ENCODE measurements around the gene MYH4. TPM values are rescaled to one million over a fixed set of nuclear protein-coding genes. Genes with fewer than 3 reads are reported as not detected.

MYH4 gene
- polyA plus RNA-seq, 3 donors = not detected

DNA sequence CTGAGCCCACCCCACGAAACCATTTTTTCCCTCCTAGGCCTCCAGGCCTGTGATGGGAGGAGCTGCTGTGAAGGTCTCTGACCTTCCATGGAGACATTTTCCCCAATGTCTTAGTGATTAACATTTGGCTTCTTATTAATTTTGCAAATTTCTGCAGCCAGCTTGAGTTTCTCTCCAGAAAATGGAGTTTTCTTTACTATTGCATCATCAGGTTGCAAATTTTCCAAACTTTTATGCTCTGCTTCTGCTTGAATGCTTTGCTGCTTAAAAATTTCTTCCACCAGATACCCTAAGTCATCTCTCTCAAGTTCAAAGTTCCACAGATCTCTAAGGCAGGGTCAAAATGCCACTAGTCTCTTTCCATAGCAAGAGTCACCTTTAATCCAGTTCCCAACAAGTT lies 12.9 kb upstream of the MYH4 start:
- H3K27me3 Mint-ChIP-seq (ENCODE audit: low read depth in 3 of 3) = peaks cover 0 to 2% (median 0%) of the 10 kb centered on the region in 3 donors
- TF ChIP-seq CTCF (IDR thresholded peaks at IDR 0.05) = no peak
- peaks cover 14 to 38% (median 34%) of the 10 kb centered on the region in 7 donors for H3K9me3 Mint-ChIP-seq

GRCh38 chr17:10477701-10478100 lies 8.3 kb upstream of the MYH4 start:
- H3K4me1 Mint-ChIP-seq = no peaks in the 10 kb centered on the region
- TF ChIP-seq CTCF (IDR thresholded peaks at IDR 0.05) = no peak
- H3K9me3 ChIP-seq (replicated peaks in 1 of 2; ENCODE audit: control insufficient read depth in 1 of 2, insufficient read depth in 1 of 2, low read length in 2 of 2) = peaks cover 11 to 13% of the 10 kb centered on the region in 2 donors
- H3K27ac ChIP-seq (ENCODE audit: low read depth in 1 of 2, low read length in 2 of 2) = no peak overlapping the region
- no peak overlapping the region for H3K27ac Mint-ChIP-seq
- H3K9me3 Mint-ChIP-seq = peaks cover 6 to 16% (median 11%) of the 10 kb centered on the region in 7 donors
- WGBS (ENCODE audit: insufficient coverage) = 58% methylated on average over 1 of the region's 1 CpG
- no peaks in the 10 kb centered on the region for H3K36me3 ChIP-seq (replicated peaks in 1 of 2; ENCODE audit: control insufficient read depth in 1 of 2, insufficient read depth in 2 of 2, low read length in 2 of 2)
- H3K4me1 ChIP-seq (ENCODE audit: control insufficient read depth in 1 of 2, insufficient read depth in 2 of 2, low read length in 2 of 2) = no peaks in the 10 kb centered on the region
- no peak overlapping the region for H3K4me3 ChIP-seq (replicated peaks in 1 of 3; ENCODE audit: low read depth in 2 of 3, low read length in 3 of 3)
- no peak for DNase-seq
- H3K4me3 Mint-ChIP-seq = no peak overlapping the region
- no peaks in the 10 kb centered on the region for H3K36me3 Mint-ChIP-seq
- no peak overlapping the region for H2AFZ ChIP-seq (ENCODE audit: insufficient read depth, low read depth, low read length, poor library complexity, severe bottlenecking)
- no peak overlapping the region for H3K9ac ChIP-seq (ENCODE audit: insufficient read depth, low read length, poor library complexity, severe bottlenecking)
- H3K4me2 ChIP-seq (replicated peaks; ENCODE audit: extremely low read depth, low read length, poor library complexity, severe bottlenecking) = no peak overlapping the region
- H3K79me2 ChIP-seq (ENCODE audit: insufficient read depth, low read length) = no peaks in the 10 kb centered on the region
- H4K20me1 ChIP-seq (ENCODE audit: insufficient read depth, low read length) = no peaks in the 10 kb centered on the region
- H3K27me3 ChIP-seq (ENCODE audit: control insufficient read depth in 2 of 2, insufficient read depth in 2 of 2, low read length in 2 of 2) = no peaks in the 10 kb centered on the region
- H3K27me3 Mint-ChIP-seq (ENCODE audit: low read depth in 3 of 3) = peaks cover 0 to 2% (median 0%) of the 10 kb centered on the region in 3 donors
- intact Hi-C loops (cut with micrococcal nuclease) = no loop called here

More for the DNA sequence above, 12.9 kb upstream of the MYH4 start:
- no peaks in the 10 kb centered on the region for H3K36me3 ChIP-seq (replicated peaks in 1 of 2; ENCODE audit: control insufficient read depth in 1 of 2, insufficient read depth in 2 of 2, low read length in 2 of 2)
- DNase-seq = no peak
- no peaks in the 10 kb centered on the region for H3K79me2 ChIP-seq (ENCODE audit: insufficient read depth, low read length)
- Mint-ChIP-seq H3K27ac (no peak overlapping the region), H3K4me3 (no peak overlapping the region), H3K36me3 (no peaks in the 10 kb centered on the region), H3K4me1 (no peaks in the 10 kb centered on the region)
- no peak overlapping the region for H3K27ac ChIP-seq (ENCODE audit: low read depth in 1 of 2, low read length in 2 of 2)
- H3K4me2 ChIP-seq (replicated peaks; ENCODE audit: extremely low read depth, low read length, poor library complexity, severe bottlenecking) = no peak overlapping the region
- H3K4me3 ChIP-seq (replicated peaks in 1 of 3; ENCODE audit: low read depth in 2 of 3, low read length in 3 of 3) = no peak overlapping the region
- H2AFZ ChIP-seq (ENCODE audit: insufficient read depth, low read depth, low read length, poor library complexity, severe bottlenecking) = no peak overlapping the region
- WGBS (ENCODE audit: insufficient coverage) = no CpG with 5 or more reads among the region's 1 CpG
- no peaks in the 10 kb centered on the region for H3K27me3 ChIP-seq (ENCODE audit: control insufficient read depth in 2 of 2, insufficient read depth in 2 of 2, low read length in 2 of 2)
- peaks cover 18 to 21% of the 10 kb centered on the region in 2 donors for H3K9me3 ChIP-seq (replicated peaks in 1 of 2; ENCODE audit: control insufficient read depth in 1 of 2, insufficient read depth in 1 of 2, low read length in 2 of 2)
- H4K20me1 ChIP-seq (ENCODE audit: insufficient read depth, low read length) = no peaks in the 10 kb centered on the region
- intact Hi-C loops (cut with micrococcal nuclease) = no loop called here
- H3K4me1 ChIP-seq (ENCODE audit: control insufficient read depth in 1 of 2, insufficient read depth in 2 of 2, low read length in 2 of 2) = no peaks in the 10 kb centered on the region
- no peak overlapping the region for H3K9ac ChIP-seq (ENCODE audit: insufficient read depth, low read length, poor library complexity, severe bottlenecking)
